ENCODE results near the gene CTAG1A.

DNA sequence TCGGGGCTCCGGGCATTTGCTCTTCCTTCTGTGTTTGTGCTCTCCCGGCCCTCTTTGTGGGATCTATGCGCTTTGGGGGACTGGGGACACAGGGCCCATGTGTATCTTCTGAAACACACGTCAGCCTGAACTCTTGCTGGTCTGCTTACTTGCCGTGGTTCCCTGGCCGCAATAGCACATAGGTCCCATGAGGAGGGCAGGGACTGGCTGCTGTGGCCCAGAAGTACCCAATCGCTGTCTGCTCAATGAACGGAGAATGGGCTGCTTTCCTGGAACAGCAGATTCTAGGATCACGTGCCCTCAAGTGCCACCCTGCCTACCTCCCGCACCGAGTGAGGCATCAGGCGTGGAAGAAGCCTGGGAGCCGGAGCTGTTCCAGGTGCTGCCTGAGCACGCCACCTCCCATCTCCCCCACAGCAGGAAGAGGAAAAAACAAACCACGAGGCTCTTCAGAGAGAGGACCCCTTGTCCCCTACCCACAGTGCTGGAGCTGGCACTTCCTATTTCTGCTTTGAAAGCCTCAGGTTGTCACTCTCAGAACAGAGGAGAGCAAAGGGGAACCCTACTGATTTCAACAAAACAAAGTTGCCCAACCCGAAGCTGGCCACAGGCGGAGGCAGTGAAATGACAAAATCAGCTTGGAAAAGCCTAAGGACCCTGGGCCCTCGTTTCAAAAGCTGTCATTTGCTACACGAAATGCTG lies 42.1 kb upstream of the CTAG1A start:
- no peak for TF ChIP-seq EZH2 (optimal IDR thresholded peaks at IDR 0.05; ENCODE audit: low read depth, low read length)
- TF ChIP-seq, protein P1, sequence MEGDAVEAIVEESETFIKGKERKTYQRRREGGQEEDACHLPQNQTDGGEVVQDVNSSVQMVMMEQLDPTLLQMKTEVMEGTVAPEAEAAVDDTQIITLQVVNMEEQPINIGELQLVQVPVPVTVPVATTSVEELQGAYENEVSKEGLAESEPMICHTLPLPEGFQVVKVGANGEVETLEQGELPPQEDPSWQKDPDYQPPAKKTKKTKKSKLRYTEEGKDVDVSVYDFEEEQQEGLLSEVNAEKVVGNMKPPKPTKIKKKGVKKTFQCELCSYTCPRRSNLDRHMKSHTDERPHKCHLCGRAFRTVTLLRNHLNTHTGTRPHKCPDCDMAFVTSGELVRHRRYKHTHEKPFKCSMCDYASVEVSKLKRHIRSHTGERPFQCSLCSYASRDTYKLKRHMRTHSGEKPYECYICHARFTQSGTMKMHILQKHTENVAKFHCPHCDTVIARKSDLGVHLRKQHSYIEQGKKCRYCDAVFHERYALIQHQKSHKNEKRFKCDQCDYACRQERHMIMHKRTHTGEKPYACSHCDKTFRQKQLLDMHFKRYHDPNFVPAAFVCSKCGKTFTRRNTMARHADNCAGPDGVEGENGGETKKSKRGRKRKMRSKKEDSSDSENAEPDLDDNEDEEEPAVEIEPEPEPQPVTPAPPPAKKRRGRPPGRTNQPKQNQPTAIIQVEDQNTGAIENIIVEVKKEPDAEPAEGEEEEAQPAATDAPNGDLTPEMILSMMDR (IDR thresholded peaks at IDR 0.05; ENCODE audit: low read length): no peak

Data from MM.1S (cell line).